ENCODE measurements around the gene KCNG2.

The KCNG2 gene

GRCh38 chr18:79912994-79913831, 115.5 kb downstream of the KCNG2 start:
- no peak for DNase-seq

GRCh38 chr18:79914614-79915160, 116.9 kb downstream of the KCNG2 start:
- no peak for DNase-seq

GRCh38 chr18:79915161-79916127, 117.7 kb downstream of the KCNG2 start:
- no peak for DNase-seq

- DNase-seq = no peak
Measured at GRCh38 chr18:79916128-79916494, 118.4 kb downstream of the KCNG2 start.

GRCh38 chr18:79916546-79917168, 118.9 kb downstream of the KCNG2 start:
- DNase-seq = no peak

GRCh38 chr18:79917169-79917852, 119.6 kb downstream of the KCNG2 start:
- no peak for DNase-seq

GRCh38 chr18:79917853-79918614, 120.3 kb downstream of the KCNG2 start:
- no peak for DNase-seq

GRCh38 chr18:79918615-79919011, 120.9 kb downstream of the KCNG2 start:
- no peak for DNase-seq

GRCh38 chr18:79919089-79919488, 121.4 kb downstream of the KCNG2 start:
- no peak for DNase-seq

GRCh38 chr18:79921984-79922965, 124.5 kb downstream of the KCNG2 start:
- no peak for DNase-seq

GRCh38 chr18:79922971-79923411, 125.3 kb downstream of the KCNG2 start:
- DNase-seq = no peak

GRCh38 chr18:79923896-79924585, 126.3 kb downstream of the KCNG2 start:
- DNase-seq = no peak

- DNase-seq = no peak
Measured at GRCh38 chr18:79924814-79925731, 127.3 kb downstream of the KCNG2 start.

- DNase-seq = no peak
Measured at GRCh38 chr18:79926306-79926705, 128.6 kb downstream of the KCNG2 start.

GRCh38 chr18:79926715-79927606, 129.2 kb downstream of the KCNG2 start:
- DNase-seq = no peak

GRCh38 chr18:79927607-79928562, 130.1 kb downstream of the KCNG2 start:
- no peak for DNase-seq
